WTC11 (cell line): ENCODE measurements around the gene SLC25A38.

Experiments
- CREM ChIP-seq: sonication (generic); formaldehyde crosslinking; IDR thresholded peaks from 2 replicates; pipeline ENCODE4 v1.8.1; 2022; ENCODE audit warnings: mild to moderate bottlenecking, missing genetic modification reagents, moderate library complexity
- ZNF416 ChIP-seq: fragments of 250-450 bp; sonication (Bioruptor Pico); IDR thresholded peaks from 2 replicates; pipeline ENCODE4 v1.9.0; 2021; ENCODE audit warnings: mild to moderate bottlenecking, inconsistent platforms
- TF ChIP-seq, protein P1 (sequence below): fragments of 200-600 bp; IDR thresholded peaks from 2 replicates; pipeline ENCODE4 v1.8.0; 2022; ENCODE audit warnings: antibody characterized with exemption
- TF ChIP-seq, protein P2 (sequence below): sonication (generic); formaldehyde crosslinking; IDR thresholded peaks from 2 replicates; pipeline ENCODE4 v1.8.0; 2023; ENCODE audit warnings: missing genetic modification reagents, mild to moderate bottlenecking, borderline replicate concordance
- TF ChIP-seq, protein P3 (sequence below): sonication (generic); formaldehyde crosslinking; IDR thresholded peaks from 2 replicates; pipeline ENCODE4 v1.8.0; 2023; ENCODE audit warnings: mild to moderate bottlenecking, missing genetic modification reagents
- TF ChIP-seq, protein P4 (sequence below): sonication (generic); formaldehyde crosslinking; IDR thresholded peaks from 2 replicates; pipeline ENCODE4 v1.8.0; 2022; ENCODE audit warnings: mild to moderate bottlenecking, missing genetic modification reagents
- TF ChIP-seq, protein P5 (sequence below): sonication (generic); formaldehyde crosslinking; IDR thresholded peaks from 2 replicates; pipeline ENCODE4 v1.8.1; 2023; ENCODE audit warnings: mild to moderate bottlenecking, missing genetic modification reagents, moderate library complexity

DNA sequence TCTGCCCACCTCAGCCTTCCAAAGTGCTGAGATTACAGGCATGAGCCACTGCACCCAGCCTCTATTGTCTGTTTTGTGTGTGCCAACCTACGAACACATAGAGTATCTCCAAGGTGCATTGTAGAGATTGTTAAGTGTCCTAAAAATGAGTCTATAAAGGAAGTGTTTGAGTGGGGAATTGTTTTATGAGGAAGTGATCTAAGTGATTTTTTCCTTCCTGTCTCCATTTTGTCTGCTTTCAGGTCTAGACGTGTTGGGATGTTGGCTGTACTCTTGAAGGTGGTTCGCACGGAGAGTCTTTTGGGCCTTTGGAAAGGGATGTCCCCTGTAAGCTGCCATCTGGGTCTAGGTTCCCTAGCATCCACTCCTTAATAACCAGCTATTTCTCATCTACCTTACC, 7.0 kb downstream of the SLC25A38 start:
- TF ChIP-seq, protein P1, sequence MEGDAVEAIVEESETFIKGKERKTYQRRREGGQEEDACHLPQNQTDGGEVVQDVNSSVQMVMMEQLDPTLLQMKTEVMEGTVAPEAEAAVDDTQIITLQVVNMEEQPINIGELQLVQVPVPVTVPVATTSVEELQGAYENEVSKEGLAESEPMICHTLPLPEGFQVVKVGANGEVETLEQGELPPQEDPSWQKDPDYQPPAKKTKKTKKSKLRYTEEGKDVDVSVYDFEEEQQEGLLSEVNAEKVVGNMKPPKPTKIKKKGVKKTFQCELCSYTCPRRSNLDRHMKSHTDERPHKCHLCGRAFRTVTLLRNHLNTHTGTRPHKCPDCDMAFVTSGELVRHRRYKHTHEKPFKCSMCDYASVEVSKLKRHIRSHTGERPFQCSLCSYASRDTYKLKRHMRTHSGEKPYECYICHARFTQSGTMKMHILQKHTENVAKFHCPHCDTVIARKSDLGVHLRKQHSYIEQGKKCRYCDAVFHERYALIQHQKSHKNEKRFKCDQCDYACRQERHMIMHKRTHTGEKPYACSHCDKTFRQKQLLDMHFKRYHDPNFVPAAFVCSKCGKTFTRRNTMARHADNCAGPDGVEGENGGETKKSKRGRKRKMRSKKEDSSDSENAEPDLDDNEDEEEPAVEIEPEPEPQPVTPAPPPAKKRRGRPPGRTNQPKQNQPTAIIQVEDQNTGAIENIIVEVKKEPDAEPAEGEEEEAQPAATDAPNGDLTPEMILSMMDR: no peak
- TF ChIP-seq, protein P2, sequence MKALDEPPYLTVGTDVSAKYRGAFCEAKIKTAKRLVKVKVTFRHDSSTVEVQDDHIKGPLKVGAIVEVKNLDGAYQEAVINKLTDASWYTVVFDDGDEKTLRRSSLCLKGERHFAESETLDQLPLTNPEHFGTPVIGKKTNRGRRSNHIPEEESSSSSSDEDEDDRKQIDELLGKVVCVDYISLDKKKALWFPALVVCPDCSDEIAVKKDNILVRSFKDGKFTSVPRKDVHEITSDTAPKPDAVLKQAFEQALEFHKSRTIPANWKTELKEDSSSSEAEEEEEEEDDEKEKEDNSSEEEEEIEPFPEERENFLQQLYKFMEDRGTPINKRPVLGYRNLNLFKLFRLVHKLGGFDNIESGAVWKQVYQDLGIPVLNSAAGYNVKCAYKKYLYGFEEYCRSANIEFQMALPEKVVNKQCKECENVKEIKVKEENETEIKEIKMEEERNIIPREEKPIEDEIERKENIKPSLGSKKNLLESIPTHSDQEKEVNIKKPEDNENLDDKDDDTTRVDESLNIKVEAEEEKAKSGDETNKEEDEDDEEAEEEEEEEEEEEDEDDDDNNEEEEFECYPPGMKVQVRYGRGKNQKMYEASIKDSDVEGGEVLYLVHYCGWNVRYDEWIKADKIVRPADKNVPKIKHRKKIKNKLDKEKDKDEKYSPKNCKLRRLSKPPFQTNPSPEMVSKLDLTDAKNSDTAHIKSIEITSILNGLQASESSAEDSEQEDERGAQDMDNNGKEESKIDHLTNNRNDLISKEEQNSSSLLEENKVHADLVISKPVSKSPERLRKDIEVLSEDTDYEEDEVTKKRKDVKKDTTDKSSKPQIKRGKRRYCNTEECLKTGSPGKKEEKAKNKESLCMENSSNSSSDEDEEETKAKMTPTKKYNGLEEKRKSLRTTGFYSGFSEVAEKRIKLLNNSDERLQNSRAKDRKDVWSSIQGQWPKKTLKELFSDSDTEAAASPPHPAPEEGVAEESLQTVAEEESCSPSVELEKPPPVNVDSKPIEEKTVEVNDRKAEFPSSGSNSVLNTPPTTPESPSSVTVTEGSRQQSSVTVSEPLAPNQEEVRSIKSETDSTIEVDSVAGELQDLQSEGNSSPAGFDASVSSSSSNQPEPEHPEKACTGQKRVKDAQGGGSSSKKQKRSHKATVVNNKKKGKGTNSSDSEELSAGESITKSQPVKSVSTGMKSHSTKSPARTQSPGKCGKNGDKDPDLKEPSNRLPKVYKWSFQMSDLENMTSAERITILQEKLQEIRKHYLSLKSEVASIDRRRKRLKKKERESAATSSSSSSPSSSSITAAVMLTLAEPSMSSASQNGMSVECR (CRISPR knock-in tag): no peak
- TF ChIP-seq ZNF416 (no peak), CREM (CRISPR knock-in tag) (no peak)
- TF ChIP-seq, protein P3, sequence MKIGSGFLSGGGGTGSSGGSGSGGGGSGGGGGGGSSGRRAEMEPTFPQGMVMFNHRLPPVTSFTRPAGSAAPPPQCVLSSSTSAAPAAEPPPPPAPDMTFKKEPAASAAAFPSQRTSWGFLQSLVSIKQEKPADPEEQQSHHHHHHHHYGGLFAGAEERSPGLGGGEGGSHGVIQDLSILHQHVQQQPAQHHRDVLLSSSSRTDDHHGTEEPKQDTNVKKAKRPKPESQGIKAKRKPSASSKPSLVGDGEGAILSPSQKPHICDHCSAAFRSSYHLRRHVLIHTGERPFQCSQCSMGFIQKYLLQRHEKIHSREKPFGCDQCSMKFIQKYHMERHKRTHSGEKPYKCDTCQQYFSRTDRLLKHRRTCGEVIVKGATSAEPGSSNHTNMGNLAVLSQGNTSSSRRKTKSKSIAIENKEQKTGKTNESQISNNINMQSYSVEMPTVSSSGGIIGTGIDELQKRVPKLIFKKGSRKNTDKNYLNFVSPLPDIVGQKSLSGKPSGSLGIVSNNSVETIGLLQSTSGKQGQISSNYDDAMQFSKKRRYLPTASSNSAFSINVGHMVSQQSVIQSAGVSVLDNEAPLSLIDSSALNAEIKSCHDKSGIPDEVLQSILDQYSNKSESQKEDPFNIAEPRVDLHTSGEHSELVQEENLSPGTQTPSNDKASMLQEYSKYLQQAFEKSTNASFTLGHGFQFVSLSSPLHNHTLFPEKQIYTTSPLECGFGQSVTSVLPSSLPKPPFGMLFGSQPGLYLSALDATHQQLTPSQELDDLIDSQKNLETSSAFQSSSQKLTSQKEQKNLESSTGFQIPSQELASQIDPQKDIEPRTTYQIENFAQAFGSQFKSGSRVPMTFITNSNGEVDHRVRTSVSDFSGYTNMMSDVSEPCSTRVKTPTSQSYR (CRISPR knock-in tag): no peak
- TF ChIP-seq, protein P4, sequence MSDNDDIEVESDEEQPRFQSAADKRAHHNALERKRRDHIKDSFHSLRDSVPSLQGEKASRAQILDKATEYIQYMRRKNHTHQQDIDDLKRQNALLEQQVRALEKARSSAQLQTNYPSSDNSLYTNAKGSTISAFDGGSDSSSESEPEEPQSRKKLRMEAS (CRISPR knock-in tag): no peak
- TF ChIP-seq, protein P5, sequence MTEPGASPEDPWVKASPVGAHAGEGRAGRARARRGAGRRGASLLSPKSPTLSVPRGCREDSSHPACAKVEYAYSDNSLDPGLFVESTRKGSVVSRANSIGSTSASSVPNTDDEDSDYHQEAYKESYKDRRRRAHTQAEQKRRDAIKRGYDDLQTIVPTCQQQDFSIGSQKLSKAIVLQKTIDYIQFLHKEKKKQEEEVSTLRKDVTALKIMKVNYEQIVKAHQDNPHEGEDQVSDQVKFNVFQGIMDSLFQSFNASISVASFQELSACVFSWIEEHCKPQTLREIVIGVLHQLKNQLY: no peak
